IPS-18c (cell line): ENCODE data around the gene MICU1.
"Not testable (repeated sequence)": the region's sequence is repeated elsewhere in the genome, so short reads cannot be mapped to it uniquely, and the experiment has no call there.

Experiments
- H3K4me3 ChIP-seq: 2 replicates; pipeline ENCODE4 v1.7.0; 2013; ENCODE audit warnings: low read depth, mild to moderate bottlenecking, low read length, moderate library complexity; ENCODE audit not compliant: insufficient read depth
- H3K9me3 ChIP-seq: one replicate; pipeline ENCODE4 v1.6.1; 2013; ENCODE audit warnings: mild to moderate bottlenecking, low read length, moderate library complexity; ENCODE audit not compliant: control insufficient read depth, insufficient read depth

MICU1 gene

GRCh38 chr10:72449941-72450441, 175.9 kb downstream of the MICU1 start:
- H3K9me3 ChIP-seq, result no peaks in the 10 kb centered on the region
- H3K4me3 ChIP-seq, result no peak overlapping the region

- Histone ChIP-seq H3K9me3 (no peaks in the 10 kb centered on the region), H3K4me3 (no peak overlapping the region)
Measured at GRCh38 chr10:72445851-72446250, 180.0 kb downstream of the MICU1 start.

DNA sequence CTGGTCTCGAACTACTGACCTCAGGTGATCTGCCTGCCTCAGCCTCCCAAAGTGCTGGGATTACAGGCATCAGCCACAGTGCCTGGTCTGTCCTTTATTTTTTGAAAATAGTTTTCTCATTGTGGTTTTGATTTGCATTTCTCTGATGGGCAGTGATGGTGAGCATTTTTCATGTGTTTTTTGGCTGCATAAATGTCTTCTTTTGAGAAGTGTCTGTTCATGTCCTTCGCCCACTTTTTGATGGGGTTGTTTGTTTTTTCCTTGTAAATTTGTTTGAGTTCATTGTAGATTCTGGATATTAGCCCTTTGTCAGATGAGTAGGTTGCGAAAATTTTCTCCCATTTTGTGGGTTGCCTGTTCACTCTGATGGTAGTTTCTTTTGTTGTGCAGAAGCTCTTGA, 182.9 kb downstream of the MICU1 start:
- not testable (repeated sequence) for H3K9me3 ChIP-seq, H3K4me3 ChIP-seq

DNA sequence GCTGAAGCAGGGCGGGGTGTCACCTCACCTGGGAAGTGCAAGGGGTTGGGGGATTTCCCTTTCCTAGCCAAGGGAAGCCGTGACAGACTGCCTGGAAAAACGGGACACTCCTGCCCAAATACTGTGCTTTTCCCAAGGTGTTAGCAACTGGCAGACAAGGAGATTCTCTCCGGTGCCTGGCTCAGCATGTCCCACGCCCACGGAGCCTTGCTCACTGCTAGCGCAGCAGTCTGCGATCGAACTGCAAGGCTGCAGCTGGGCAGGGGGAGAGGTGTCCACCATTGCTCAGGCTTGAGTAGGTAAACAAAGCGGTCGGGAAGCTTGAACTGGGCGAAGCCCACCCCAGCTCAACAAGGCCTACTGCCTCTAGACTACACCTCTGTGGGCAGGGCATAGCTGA, 190.3 kb downstream of the MICU1 start:
- H3K4me3 ChIP-seq, result no peak overlapping the region
- no peaks in the 10 kb centered on the region for H3K9me3 ChIP-seq

- not testable (repeated sequence) for H3K9me3 ChIP-seq, H3K4me3 ChIP-seq
Measured at GRCh38 chr10:72430936-72431335, 194.9 kb downstream of the MICU1 start.

GRCh38 chr10:72429931-72430330, 195.9 kb downstream of the MICU1 start:
- H3K9me3 ChIP-seq, result no peaks in the 10 kb centered on the region
- no peak overlapping the region for H3K4me3 ChIP-seq

DNA sequence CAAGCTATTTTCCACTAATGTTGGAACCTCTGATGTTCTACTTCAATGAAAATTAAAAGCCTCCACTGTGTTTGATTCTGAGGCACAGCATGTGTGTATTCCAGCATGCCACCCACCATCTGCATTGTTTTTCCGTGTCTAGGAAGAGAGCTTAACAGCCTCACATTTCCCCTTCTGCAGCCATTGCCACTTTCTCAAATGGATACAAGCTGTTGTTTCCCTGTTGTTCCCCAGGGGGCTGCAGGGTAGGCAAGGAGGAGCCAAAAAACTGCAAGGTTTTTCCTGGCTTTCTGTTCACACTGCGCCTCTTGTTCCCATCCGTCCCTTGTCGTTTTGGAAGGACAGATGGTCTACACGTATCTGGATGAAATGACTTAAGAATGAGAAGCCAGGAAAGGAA, 198.9 kb downstream of the MICU1 start:
- Histone ChIP-seq H3K4me3 (no peak overlapping the region), H3K9me3 (peaks cover 5% of the 10 kb centered on the region)

DNA sequence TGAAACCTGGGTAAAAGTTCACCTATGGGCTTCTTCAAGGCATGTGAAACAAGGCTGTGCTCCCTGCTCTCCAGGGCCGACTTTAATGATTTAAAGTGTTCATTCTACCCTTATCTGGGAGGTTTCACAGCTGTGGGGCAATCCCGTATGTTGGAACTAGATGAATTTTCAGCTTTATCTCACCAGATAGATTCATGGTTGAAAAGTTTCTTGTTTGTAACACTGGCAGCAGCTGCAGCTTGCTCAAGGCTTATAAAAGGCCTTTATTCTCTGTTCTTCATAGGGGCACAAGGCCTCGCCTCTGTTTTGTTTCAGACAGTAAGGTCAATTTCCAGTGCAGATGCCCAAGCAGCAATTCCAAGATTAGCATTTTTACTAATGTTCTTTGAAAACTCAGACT, 200.7 kb downstream of the MICU1 start:
- H3K4me3 ChIP-seq, result no peak overlapping the region
- peaks cover 7% of the 10 kb centered on the region for H3K9me3 ChIP-seq

DNA sequence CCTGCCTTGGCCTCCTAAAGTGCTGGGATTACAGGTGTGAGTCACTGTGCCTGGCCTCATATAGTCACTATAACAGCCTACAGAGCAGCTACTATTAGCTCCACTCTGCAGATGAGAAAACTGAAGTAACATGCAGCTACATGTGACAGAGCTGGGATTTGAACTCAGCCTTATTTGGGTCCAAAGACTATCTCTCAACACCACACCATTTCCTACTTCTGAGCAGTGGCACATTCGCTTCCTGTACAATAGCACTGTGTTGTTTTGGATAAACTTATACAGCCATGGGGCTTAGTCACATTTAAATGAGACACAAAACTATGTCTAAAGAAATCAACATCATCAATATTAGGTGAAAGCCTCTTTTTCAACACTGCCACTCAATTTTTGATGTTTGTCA, 201.3 kb downstream of the MICU1 start:
- H3K4me3 ChIP-seq, result no peak overlapping the region
- peaks cover 7% of the 10 kb centered on the region for H3K9me3 ChIP-seq

GRCh38 chr10:72423426-72423825, 202.5 kb downstream of the MICU1 start:
- Histone ChIP-seq H3K9me3 (peaks cover 7% of the 10 kb centered on the region), H3K4me3 (no peak overlapping the region)

GRCh38 chr10:72421885-72422540, 203.9 kb downstream of the MICU1 start:
- peaks cover 7% of the 10 kb centered on the region for H3K9me3 ChIP-seq
- no peak overlapping the region for H3K4me3 ChIP-seq

DNA sequence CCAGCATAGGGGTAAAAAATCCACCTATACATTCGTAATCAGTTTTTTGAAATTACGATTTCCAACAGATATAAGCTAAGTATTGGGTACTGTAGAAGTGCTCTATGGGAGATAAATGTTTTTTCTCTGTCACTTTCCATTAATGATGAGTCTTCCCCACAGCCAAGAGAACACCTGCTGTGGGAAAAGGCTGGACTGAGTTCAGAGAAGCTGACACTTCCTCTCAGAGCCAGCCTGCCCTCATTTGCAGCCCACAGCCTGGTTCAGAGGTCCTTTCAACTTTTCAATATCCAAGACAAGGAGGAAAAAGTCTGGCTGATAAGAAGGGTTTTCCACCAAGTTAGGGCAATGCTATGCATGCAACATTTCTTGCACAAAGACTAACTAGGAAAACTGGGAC, 206.6 kb downstream of the MICU1 start:
- H3K4me3 ChIP-seq, result no peak overlapping the region
- peaks cover 7% of the 10 kb centered on the region for H3K9me3 ChIP-seq

GRCh38 chr10:72418679-72419078, 207.2 kb downstream of the MICU1 start:
- no peak overlapping the region for H3K4me3 ChIP-seq
- H3K9me3 ChIP-seq, result peaks cover 7% of the 10 kb centered on the region

DNA sequence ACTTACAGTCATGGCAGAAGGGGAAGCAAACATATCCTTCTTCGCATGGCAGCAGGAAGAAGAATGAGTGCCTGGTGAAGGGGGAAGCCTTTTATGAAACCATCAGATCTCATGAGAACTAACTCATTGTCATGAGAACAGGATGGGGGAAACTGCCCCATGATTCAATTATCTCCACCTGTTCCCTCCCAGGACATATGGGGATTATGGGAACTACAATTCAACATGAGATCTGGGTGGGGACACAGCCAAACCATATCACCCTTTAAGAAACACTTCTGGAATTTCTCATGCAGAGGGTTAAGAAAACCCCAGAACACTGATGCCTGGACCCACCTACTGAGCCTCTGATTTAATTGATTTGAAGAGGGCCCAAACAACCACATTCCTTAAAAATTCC, 207.9 kb downstream of the MICU1 start:
- no peak overlapping the region for H3K4me3 ChIP-seq
- peaks cover 4% of the 10 kb centered on the region for H3K9me3 ChIP-seq

GRCh38 chr10:72416661-72417060, 209.2 kb downstream of the MICU1 start:
- no peak overlapping the region for H3K4me3 ChIP-seq
- peaks cover 2% of the 10 kb centered on the region for H3K9me3 ChIP-seq

DNA sequence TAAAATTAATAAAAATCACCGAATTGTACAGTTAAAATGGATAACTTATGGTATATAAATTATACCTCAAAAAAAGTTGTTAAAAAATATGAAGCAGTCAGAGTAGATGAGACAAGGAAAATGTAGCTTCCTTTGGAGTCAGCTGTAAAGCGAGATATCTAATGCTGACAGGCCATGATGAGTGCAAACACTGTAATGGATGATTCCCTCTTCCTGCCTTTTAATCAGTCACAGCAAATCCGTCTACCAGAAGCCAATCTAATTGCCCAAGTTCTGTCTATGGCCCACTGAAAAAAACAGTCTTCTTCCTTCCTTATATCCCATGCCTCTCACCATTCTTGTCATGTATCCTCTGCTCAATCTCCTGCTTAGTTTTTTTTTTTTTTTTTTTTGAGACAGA, 211.2 kb downstream of the MICU1 start:
- Histone ChIP-seq H3K4me3 (no peak overlapping the region), H3K9me3 (no peaks in the 10 kb centered on the region)

GRCh38 chr10:72409167-72409566, 216.7 kb downstream of the MICU1 start:
- H3K4me3 ChIP-seq, result no peak overlapping the region

DNA sequence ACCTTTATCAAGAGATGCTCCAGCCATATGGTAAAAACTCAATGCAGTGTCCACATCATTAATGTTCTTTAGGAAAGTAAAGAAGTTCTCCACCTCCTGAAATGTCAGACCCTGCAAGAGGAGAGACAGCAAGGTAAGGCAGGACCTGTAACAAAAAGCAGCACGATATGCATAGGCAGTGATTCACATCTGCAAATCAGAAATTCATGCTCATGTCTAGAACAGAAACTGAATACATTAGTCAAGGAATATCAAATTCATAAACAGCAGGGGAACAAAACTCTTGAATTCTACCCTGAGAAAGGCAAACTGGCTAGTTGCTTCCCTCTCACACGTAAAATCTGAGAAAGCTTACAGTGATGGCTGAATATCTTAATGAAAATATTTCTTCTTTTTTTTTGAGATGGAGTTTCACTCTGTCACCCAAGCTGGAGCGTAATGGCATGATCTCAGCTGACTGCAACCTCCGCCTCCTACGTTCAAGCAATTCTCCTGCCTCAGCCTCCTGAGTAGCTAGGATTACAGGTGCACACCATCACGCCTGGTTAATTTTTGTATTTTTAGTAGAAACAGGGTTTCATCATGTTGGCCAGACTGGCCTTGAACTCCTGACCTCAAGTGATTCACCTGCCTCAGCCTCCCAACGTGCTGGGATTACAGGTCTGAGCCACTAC, 217.8 kb downstream of the MICU1 start:
- Histone ChIP-seq H3K9me3 (no peaks in the 10 kb centered on the region), H3K4me3 (no peak overlapping the region)

More at GRCh38 chr10:72409167-72409566, 216.7 kb downstream of the MICU1 start:
- no peaks in the 10 kb centered on the region for H3K9me3 ChIP-seq

DNA sequence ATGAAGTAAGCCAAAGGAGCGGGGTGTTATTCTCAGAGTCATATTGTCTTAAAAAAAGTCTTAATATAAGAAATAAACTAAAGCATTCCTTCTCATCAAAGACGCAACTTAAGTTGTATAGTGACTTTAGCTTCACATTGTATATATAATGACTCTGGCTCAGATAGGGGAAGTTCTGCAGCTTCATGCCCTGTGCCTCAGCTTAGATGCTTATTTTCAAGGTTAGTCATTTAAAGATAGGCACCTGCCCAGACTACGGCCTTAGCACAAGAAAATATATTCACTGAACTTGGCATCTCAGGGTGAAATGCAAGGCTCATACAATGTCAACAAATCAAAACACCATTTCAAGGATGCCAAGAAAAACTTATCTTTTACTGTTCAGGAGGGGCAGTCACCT, 218.4 kb downstream of the MICU1 start:
- Histone ChIP-seq H3K9me3 (no peaks in the 10 kb centered on the region), H3K4me3 (no peak overlapping the region)
